ENCODE data around the gene METAP1.
"Not testable (repeated sequence)": the region's sequence is repeated elsewhere in the genome, so short reads cannot be mapped to it uniquely, and the experiment has no call there.

METAP1 gene
- 36.8 to 42.8 reads per million in 2 donors for total RNA-seq

DNA sequence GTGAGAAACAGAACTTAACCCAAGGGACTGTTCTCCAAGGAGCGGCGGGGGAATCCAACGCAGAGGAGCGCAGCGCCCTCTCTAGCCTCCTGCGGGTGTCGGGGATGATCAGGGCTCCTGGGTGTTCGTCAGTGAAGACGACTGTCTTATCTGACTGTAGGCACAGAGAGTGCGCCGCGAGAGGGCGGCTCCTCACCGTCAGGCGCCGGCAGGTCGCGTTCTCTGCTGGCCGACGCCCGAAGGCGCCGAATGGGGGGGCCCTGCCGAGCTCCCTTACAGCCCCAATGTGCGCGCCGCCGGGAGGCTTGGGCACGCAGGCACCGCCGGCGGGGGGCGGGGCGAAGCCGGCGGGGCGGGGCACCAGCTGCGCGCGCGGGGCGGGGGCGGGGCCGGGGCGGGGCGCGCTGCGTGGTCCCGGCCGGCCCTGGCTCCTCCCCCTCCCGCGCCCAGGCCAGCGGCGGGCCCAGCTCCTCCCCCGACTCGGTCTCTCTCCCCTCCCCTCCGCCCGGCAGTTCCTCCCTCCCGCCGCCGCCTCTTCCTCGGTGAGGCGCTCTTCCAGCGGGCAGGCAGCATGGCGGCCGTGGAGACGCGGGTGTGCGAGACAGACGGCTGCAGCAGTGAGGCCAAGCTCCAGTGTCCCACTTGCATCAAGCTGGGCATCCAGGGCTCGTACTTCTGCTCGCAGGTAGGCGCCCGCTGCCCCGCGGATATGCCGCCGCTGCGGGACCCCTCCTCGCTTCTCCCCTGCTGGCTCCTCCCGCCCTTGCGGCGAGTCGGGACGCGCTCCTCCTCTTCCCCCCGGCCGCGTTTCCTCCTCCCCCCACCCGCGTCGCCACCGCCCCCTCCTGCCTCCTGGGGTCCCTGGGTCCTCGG is at the start of gene METAP1:
Gene METAP1 (plus strand): TSS at position 539 of the 873 bp plus-strand sequence. CDS start 33 bp downstream, at position 572.
- peak; percentile 92 to 99 (median 95) for DNase-seq

DNA sequence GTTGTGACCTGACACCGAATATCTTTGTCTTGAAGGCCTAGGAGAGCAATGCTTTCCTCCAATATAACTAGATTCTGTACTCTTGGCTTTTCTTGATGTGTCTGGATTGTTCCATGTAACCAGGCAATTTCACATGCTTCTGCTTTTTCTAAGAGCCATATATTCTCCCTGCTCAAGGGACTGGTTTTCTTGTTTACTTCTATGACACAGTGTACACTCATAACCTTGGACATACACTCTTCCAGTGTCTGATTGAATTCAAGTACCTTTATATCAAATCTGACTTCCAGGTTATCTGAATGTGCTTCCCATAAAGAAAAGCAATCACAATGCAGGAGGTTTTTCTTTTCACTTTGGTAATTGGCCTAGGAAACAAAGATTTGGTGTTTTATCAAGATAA is 49.2 kb upstream of the METAP1 start:
- DNase-seq = no peak

DNA sequence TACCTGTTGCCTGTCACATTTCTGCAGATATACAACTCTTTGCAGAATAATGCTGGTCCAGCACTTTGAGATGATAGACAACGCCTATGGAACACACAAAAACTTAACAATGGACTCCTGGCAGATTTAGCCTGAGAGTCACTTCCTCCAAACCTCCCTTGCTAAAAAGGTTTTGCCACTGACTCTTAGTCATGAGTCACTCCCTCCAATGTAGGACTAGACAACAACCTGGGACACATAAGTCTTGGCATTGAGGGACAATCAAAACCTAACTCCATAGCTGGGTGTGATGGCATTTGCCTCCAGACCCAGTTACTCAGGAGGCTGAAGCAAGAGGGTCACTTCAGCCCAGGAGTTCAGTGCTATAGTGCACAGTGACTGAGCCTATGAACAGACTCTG is 44.6 kb upstream of the METAP1 start:
- no peak for DNase-seq

DNA sequence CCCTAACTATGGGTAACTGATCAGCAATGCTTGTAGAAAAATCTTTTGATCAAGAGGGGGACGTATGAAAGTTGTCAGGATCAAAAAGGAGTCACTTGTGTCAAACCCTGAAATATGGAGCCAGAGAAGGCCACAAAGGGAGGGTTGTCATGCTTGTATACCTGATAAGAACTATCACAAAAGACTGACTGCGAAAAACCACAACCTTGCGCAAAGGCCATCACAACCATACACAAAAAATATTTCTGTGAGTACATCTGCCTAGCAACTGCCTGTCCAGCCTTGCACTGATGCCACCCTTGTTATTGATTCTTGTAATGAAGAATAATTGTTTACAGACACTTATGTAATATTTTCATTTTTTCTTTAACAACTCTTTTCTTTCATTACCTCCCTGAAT is 43.8 kb upstream of the METAP1 start:
- peak in 1 of 5 experiments; percentile 23 for DNase-seq

DNA sequence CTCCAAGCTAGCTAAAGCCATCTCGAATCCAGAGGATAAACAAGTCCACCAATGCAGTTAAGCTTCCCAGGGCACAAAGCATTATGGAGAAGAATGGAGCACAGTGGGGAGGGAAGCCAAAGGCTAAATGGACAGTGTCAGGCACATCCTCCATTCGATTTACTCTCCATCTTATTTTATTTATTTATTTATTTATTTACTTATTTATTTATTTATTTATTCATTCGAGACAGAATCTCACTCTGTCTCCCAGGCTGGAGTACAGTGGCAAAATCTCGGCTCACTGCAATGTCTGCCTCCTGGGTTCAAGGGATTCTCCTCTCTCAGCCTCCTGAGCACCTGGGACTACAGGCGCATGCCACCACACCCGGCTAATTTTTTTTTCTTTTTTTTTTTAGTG is 40.3 kb upstream of the METAP1 start:
- DNase-seq = no peak

DNA sequence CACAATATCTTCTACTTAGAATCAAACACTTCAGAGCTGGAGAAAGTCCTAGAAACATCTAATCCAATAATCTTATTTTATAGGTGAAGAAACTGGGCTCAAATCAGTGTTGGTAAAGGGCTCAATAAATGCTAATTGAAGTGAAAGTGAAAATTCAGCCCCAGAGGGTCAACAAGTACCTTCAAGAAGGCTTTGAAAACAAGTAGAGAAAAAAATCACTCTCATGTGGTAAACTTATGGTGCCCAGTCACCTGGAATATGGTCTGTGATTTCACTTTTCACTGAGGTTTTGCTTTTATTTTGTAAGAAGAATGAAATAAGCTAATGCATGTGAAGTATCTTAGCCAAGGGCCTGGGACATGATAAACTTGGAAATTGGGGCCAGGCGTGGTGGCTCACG is 37.5 kb upstream of the METAP1 start:
- no peak for DNase-seq

DNA sequence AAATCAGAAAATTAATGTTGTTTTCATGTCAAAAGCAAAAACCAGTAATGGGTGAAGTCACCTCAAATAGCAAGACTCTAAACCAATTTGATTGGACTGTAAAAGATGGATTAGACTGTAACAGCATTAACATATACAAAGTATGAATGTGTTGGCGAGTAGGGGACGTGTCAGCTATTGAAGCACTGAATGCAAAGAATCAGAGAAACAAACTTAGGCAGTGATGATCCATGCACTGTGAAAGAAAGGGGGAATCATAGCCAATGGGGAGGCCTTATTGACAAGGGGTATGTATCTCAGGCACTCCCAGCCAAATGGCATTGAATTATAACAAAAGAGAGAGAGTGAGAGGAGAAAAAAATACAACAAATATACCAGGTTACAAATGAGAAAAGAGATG is 36.1 kb upstream of the METAP1 start:
- DNase-seq = no peak

DNA sequence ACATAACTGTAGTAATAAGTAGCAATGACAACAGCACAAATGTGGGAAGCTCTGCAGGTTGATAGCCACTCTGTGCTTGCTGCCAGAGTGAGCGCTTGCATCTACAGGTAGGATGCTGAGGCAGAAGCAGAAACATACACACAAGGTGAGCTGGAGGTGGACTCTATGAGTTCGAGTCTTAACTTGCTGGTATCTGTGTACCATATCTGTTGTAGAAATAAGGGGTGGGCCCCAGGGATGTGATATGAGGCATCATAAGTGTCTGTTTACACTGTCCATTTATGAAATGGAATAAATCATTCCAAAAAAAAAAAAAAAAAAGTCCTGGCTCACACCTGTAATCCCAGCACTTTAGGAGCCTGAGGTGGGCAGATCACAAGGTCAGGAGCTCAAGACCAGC is 33.8 kb upstream of the METAP1 start:
- DNase-seq = no peak

DNA sequence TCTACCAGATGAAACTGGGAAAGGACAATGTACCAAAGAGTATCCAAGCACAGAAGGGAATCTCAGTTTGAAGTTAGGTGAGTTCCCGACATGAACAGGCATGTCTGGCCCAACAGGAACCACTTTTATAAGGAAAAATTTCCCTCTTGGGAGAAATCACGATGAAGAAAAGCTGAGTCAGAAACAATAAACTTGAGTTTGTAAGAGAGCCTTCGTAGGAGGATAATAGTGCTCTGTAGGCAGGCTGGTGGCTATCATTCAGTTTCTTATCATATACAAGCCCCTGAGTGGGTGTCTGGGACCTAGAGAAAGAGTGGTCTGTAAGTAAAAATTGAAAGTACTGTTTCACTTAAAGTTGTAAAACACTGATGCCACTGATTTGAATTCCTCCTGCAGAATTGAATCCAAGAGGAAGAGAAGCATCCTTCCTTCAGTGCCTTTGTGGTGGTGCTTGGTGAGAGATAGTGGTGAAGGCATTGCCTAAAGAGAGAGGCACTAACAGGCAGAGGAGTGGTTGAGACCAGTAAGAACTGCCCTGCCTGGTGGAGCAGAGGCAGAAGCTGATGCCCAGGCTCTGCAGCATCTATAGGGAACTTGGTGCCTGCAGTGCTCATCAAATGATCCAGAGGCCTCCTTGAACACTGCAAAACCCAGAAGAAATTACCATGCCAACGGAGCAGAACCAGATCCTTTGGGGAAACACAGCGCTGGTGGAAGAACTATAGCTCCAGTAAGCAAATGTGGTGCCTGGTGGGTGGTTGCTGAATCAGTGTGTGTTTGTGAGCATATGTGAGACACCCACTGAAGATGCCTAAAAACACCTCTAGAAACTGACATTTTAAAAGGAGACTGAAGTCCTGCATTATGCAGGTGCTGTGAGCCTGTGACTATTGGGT is 31.7 kb upstream of the METAP1 start:
- no peak for DNase-seq

DNA sequence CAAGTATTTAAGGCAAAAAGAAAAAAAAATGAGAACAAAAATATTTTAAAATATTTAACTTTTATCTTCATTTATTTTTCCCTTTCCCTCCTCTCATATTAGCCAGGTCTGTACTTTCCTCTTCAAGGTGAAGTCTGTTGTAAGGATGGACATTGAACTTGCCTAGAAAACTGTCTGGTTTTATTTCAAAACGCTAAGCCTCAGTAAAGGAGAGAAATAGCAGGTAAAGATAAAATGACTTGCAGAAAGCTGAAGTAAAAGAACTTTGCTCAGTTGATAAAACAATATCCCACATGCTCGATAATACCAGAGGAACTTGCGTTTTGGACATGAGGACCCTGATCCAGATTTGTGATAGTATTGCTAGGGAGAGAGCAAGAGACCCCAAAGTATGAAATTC is 28.6 kb upstream of the METAP1 start:
- no peak for DNase-seq

DNA sequence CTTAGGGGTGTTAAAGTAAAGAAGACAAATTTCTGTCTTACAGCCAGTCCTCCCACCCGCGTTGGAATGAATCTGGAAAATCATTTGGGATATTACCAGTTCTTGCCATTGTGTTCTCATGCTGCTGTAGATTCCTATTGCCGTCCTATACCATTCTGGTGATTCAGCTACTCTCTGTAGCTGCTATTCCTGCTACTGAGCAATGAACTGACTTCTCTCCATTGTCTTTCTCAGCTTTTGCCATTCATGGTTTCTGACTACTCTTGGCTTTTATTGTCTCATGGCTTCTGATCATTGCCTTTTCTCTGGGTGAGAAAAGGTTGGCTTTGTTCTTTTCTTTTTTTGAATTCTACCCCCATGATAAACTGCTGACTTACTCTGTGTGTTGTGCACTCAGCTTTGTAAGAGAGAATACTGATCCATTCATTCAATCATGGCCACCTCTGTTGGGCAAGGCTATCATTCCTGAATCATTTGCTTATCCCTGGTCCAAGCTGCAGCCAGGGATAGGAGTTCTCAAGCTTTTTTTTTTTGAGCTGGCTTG is 27.7 kb upstream of the METAP1 start:
- no peak for DNase-seq

DNA sequence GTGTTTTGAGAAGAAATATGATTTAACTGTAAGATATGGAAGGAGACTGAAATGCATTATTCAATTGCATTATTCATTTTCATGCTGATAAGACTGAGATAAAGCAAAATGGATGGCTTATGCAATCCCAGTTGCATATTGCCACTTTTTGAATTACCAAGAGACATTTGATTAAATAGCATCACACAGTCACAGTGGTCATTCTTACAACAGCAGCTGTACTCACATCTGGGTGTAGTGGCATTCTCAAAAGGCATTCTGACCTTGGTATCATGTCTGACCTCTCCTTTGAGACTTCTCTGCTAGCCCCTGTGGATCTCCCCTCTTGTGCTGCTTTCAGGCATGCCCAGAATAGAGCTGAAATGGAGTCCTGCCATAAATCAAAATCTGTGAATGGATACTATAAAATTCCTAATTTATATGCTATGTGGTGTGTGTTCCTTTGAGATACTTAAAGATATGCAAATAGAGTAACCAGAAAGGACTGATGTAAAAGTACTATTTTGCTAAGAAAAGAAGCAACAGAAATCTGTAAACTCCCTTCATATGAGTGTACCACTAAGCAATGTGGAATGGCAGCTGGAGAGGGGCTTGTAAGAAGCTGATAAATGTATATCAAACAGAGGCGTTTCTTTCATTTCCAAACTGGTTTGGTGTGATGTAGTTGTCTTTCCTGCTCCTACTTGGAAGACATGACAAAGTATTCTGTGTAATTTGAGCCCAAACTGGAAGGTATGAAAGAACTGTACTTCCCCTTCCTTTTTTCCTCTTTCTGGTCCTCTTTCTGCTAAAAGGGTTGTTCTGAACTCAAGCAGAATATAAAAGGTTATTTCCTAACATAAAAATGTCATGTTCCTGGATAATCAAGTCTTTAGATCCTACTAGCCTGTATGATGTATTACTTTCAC is 25.4 kb upstream of the METAP1 start:
- no peak for DNase-seq

DNA sequence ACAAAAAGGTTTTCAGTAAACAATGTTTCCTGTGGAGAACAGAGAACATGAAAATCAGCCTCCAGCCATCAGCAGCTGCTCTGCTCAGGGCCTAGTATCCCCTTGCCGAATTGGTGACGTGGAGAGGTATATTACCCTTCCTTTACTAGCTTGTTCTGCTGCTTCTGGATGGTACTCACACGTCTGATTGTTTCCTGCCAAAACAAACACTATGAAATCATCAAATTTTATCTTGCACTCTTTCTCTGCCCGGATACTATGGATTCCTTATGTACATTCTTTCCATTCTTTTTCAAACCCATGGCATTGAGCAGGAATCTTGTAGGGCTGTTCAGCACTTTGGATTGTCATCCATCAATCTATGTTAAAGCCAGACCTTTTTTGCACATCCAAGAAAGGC is 18.8 kb upstream of the METAP1 start:
- DNase-seq = no peak

DNA sequence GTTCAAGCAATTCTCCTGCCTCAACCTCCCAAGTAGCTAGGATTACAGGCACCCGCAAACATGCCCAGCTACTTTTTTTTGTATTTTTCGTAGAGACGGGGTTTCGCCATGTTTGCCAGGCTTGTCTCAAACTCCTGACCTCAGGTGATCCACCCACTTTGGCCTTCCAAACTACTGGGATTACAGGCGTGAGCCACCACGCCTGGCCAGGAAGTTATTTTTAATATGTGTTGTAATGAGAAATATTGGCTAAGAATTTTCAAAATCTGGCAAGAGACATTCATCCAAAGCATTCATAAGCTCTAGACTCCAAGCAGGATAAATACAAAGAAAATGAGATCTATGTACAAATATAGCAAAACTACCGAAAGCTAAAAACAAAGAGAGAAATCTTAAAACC is 18.0 kb upstream of the METAP1 start:
- DNase-seq = no peak

DNA sequence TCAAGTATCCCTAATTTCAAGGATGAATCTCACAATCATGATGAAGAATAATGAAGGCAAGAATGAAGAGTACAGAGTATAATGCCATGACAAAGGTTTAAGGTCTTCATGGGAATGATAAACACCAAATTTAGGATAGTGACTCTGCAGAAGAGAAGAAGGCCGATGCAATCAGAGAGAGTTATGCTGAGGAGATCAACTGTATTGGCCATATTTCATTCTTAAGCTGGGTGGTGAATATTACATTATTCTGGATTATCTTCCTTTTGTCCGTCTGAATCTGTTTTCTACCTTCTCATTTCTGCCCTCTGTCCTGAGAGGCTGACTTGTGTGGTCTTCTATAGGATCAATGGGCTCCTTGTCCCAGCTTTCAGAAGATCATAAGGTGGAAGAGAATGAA is 7.8 kb upstream of the METAP1 start:
- no peak for DNase-seq

DNA sequence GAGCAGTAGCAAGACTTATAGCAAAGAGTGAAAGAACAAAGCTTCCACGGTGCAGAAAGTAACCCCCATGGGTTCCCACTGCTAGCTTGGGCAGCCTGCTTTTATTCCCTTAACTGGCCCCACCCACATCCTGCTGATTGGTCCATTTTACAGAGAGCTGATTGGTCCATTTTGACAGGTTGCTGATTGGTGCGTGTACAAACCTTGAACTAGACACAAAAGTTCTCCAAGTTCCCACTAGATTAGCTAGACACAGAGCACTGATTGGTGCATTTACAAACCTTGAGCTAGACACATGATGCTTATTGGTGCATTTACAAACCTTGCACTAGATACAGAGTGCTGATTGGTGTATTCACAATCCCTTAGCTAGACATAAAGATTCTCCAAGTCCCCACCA is 2.7 kb upstream of the METAP1 start:
- DNase-seq = not testable (repeated sequence)

DNA sequence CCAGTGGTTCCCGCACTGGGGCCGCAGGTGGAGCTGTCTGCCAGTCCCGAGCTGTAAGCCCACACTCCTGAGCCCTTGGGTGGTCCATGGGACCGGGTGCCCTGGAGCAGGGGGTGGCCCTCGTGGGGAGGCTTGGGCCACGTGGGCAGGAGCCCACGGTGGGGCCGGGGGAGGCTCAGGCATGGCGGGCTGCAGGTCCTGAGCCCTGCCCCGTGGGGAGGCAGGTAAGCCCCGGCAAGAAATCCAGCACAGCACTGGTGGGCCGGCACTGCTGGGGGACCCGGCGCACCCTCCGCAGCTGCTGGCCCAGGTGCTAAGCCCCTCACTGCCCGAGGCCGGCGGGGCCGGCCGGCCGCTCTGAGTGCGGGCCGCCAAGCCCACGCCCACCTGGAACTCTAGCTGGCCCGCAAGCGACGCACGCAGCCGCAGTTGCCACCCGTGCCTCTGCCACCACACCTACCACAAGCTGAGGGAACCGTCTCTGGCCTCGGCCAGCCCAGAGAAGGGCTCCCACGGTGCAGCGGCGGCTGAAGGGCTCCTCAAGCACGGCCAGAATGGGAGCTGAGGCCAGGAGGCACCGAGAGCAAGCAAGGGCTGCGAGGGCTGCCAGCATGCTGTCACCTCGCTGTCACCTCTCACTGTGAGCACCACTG is 2.0 kb upstream of the METAP1 start:
- DNase-seq = peak in 1 of 5 experiments; percentile 17

DNA sequence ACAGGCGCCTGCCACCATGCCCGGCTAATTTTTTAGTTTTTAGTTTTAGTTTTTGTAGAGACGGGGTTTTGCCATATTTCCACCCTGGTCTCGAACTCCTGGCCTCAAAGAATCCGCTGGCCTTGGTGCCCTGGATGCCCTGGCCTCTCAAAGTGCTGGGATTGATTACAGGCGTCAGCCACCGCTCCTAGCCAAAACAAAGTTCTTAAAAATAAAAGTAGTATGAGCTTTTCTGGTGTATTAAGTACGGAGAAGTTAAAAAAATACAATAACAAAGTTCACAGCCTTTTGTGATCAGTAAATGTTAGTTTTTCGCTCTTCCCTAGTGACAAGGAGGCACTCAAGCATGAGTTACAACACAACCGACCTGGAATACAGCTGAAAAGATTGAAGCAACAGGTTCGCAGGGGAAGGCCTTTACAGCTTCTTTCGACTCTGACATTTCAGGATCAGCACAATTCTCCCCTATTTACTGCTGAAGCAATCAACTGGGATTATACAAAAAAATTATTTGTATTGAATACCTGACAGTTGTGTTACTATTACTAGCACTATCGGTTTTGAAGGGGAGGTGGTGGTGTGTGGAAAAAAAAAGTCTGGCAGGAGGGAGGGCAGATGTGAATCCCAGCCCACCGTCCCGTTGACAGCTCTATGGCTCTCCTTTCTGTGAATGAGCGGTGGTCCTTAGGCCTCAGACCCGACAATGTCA is 893 bp upstream of the METAP1 start:
- no peak for DNase-seq

DNA sequence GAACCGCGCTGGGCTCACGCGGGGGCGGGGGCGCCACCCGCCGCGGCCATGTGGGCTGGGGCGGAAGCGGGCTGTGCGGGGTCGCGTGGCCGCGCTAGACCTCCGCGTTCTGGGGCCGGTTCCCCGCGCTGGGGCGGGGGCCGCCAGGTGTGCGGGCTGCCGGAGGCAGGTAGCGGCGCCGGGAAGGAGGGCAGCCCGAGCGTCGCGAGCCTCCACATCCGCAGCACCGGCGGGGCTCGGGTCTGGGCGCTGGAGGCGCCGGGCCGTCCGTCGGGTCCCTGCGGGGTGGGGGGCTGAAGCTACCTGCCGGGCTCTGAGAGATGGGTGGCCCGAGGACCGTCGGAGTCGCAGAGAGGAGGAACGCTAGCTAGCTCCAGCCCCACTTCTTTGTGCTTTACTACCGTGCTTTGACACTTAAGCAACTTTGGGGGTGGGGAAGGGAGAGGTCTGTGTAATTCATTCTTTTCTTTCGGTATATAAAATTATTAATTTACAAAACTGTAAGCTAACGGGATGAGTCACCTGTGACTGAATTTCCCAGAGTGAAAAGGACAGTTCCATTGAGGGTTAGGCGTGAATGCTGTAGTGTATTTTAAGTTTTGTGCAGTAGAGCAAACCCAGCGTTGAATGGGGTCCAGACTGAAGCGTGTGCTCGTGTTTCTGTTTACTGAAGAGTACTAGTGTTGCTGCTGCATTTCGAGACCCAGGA is 689 bp downstream of the METAP1 start:
- DNase-seq = peak in 1 of 5 experiments; percentile 45

DNA sequence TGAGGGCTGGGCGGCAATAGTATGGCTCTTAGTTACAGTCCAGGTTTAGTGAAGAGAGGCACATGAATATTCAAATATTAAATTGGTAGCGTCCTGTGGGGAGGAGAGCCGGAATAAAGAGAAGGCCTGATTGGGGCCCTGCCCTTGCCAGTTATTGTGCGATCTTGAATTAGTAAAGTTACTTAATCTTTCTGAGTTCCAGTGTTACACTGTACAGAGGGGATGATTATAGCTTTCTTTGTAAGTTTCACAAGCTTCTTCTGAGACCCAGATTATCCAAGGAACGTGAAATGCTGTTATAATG is 1.2 kb downstream of the METAP1 start:
- no peak for DNase-seq

DNA sequence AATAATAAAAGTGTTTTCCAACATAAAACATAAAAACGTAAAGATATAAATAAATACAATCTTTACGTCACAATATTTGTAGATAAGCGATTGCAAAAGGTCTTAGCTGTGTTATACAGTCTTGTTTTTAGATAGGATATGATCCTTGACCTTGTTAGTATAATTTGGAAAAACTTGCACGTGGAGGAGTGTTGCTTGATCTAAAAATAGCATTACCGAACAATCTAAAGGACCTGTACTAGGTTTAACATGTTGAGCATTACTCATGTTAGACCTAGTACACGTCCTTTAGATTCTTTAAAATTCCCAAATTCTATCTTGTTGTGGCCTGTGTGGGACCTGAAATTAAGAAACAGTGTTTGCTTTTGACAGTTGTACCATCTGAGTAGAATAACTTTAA is 1.6 kb downstream of the METAP1 start:
- DNase-seq = no peak
